Measurements from ENCODE around the gene TXLNG.

Gene TXLNG

GRCh38 chrX:16870862-16871815 is 84.9 kb downstream of the TXLNG start:
- peak in 36 of 51 donors; percentile 0 to 54 (median 24) for DNase-seq

DNA sequence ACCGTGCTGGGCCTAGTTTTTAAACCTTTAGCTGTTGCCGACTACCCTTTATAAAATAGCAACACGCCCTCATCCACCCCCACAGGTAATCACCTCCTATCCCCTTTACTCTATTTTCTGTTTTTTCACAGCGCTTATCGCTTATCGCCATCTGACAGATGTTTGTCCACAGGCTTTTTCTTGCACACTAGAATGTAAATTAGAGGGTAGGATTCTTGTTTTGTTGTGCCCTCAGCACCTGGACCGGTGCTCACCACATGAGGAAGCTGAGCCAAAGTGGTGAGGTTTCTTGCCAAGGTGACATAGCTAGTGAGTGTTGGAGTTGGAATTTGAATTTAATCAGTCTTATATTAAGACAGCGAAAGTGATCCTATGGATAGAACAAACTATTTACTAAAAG is 86.8 kb downstream of the TXLNG start:
- DNase-seq, result no peak

- no peak for DNase-seq
Measured at GRCh38 chrX:16874458-16875095, 88.3 kb downstream of the TXLNG start.

- no peak for DNase-seq
Measured at GRCh38 chrX:16876696-16877095, 90.4 kb downstream of the TXLNG start.

- DNase-seq, result peak in 20 of 51 donors; percentile 0 to 13 (median 2)
Measured at GRCh38 chrX:16882169-16882568, 95.9 kb downstream of the TXLNG start.

DNA sequence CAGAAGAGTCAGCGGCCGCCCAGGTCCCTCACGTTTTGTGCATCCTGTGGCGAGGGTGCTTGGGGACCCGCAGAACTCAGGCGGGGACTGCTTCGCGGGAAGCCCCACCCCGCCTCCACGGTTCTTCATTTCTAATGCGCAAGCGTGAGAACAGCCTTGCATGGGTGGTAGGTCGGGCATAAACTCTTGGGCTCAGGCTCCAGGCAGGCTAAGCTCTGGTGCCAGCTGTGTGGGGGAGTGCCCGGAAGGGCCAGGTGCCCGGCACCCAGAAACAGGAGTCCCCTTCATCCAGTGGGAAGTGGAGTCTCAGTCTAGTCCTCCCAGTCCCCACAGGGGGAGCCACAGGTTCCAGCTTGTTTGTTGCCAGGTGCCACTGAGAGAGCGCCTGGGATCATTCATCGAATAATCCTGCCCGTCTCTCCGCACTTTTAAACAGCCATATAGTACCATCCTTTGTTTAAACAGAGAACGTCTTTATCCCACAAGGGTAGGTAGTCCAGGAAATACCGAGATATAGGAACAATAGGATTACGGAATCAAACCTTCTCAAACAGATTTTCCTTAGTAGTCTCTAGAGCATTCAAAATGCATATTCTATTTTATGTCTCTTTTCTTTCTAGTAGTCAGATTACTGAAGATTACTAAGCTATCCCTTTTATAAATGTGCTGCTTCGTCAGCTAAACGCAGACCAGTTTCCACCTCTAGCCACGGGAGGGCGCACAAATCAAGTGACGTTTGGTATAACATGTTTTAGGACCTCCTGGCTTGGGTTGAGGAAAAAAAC is 96.6 kb downstream of the TXLNG start:
- DNase-seq, result peak in 50 of 51 donors; percentile 0 to 65 (median 22)

GRCh38 chrX:16883487-16883804 is 97.2 kb downstream of the TXLNG start:
- no peak for DNase-seq

GRCh38 chrX:16885628-16886027 is 99.4 kb downstream of the TXLNG start:
- DNase-seq, result no peak

- peak in 42 of 51 donors; percentile 0 to 82 (median 16) for DNase-seq
Measured at GRCh38 chrX:16892504-16893362, 106.5 kb downstream of the TXLNG start.

Measured in hypothalamus (tissue), 51 donors.